ENCODE data around the gene INO80B.
A peak's percentile ranks its signal among the peaks of the same experiment; 100 is the strongest.

INO80B gene

DNA sequence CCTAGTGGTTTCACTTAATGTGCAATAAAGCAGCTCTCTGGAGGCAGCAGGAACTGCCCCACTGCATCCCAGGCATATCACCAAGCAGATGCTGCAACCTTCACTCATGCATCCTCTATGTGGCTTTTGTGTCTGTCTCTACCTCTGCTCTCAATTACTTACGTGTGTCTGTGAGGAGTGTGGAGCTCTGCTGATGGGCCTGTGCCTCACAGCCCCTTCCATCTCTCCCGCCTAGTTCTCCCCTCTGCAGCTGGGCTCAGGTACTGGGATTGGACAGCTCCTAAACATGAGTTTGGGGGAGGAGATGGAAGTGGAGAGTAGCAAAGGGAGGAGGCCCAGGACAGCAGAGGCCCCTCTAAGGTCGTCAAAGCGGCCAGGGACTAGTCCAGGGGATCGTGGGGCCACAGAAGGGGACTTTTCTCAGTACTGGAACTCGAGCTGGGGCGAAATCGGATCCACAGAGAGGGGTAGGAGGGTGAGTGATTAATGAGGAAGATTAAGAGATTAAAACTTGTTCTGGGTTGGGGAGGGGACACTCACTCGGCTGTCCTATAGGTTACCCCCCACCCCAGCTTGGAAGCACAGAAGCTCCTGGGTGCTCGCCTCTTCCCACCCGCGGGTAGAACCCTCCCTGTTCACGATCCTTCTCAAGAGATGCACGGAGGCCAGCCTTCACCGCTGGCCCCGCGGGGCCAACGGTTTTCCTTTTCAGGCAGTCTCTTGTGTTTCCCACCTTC lies 46.6 kb downstream of the INO80B start:
- FAIRE-seq, result no peak
- DNase-seq (ENCODE audit: insufficient read length), result no peak
- TF ChIP-seq TAF1 (IDR thresholded peaks at IDR 0.05; ENCODE audit: borderline replicate concordance, low read depth, low read length), result no peak
- no peak for TF ChIP-seq POLR2A (IDR thresholded peaks at IDR 0.05; ENCODE audit: low read depth, low read length)
- TF ChIP-seq POLR2AphosphoS5 (IDR thresholded peaks at IDR 0.05; ENCODE audit: low read depth, low read length), result no peak

DNA sequence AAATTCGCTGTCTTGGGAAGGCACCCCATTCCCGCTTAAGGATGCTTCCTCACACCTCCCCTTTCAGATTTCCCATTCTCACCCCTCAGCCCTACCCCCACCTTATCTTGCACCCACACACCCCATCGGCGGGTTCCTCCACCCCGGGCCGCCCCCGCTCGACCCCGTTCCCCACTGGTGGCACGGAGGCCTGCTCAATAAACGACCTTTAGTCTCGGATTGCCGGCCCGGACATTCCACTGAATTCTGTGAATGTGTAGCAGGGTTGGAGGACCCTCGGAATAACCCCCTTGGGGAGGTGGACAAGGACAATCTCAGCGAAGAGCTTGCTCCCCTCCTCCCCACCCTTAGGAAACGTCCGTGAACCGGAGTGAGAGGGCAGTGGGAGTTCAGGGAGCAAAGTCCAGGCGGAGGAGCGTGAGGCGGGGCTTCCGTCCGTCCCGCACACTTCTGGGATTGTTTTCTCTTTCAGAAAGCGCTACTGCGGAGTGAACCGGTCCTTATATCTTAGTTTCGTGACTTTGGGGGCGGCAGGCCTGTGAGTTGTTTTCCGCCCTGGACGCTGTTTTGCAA lies 47.3 kb downstream of the INO80B start:
- no peak for FAIRE-seq
- DNase-seq (ENCODE audit: insufficient read length), result no peak
- TF ChIP-seq POLR2AphosphoS5 (IDR thresholded peaks at IDR 0.05; ENCODE audit: low read depth, low read length), result no peak
- TF ChIP-seq TAF1 (IDR thresholded peaks at IDR 0.05; ENCODE audit: borderline replicate concordance, low read depth, low read length), result no peak
- no peak for TF ChIP-seq POLR2A (IDR thresholded peaks at IDR 0.05; ENCODE audit: low read depth, low read length)

DNA sequence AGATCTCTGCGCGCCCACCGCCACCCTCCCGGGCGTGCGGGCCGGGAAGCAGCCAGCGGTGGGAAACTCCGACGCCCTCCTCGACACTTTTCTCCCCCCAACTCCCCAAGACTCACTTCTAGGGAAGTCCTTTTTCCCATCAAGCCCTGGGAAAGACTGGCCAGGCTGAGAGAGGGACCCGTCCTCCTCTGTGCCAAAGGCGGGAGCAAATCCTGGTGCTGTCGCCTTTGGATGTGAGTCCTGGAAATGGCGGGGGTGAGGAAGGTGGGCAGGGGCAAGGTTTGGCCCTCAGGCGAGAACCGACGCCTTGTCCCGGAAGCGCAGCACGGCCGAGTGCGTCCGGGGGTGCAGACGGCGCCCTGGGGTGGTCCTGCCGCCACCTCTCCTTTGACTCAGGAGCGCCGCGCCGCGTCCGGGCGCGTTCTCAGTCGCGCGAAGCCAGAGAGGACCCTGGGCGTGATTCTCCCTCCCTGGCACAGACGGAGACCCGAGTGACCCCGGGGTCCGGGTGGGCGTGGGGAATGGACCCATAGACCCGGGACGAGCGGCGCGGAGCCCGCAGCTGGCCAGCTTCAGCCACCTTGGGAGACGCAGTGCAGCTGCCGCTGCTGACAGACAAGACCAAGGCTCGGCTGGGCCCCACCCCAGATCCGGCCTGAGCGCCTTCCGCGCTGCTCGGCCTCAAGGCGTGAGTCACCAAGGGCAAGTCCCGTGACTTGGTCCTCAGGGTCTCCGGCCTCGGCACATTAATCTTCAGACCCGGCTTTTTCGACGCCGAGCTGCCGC lies 48.0 kb downstream of the INO80B start:
- FAIRE-seq (peak; percentile 76), DNase-seq (ENCODE audit: insufficient read length) (peak; percentile 84)
- TF ChIP-seq POLR2A (IDR thresholded peaks at IDR 0.05; ENCODE audit: low read depth, low read length), result peak; percentile 58; the same call in 1 of the 2 replicates
- TF ChIP-seq POLR2AphosphoS5 (IDR thresholded peaks at IDR 0.05; ENCODE audit: low read depth, low read length), result no peak
- TF ChIP-seq TAF1 (IDR thresholded peaks at IDR 0.05; ENCODE audit: borderline replicate concordance, low read depth, low read length), result no peak

GRCh38 chr2:74503506-74504475 lies 48.9 kb downstream of the INO80B start:
- no peak for TF ChIP-seq POLR2A (IDR thresholded peaks at IDR 0.05; ENCODE audit: low read depth, low read length)
- TF ChIP-seq POLR2AphosphoS5 (IDR thresholded peaks at IDR 0.05; ENCODE audit: low read depth, low read length), result 0 out of 2 replicates have a peak, but pooled peaks have one; percentile 18
- no peak for DNase-seq (ENCODE audit: insufficient read length)
- FAIRE-seq, result no peak

- DNase-seq (ENCODE audit: insufficient read length) (no peak), FAIRE-seq (no peak)
- TF ChIP-seq POLR2A (IDR thresholded peaks at IDR 0.05; ENCODE audit: low read depth, low read length) (no peak), POLR2AphosphoS5 (IDR thresholded peaks at IDR 0.05; ENCODE audit: low read depth, low read length) (no peak), TAF1 (IDR thresholded peaks at IDR 0.05; ENCODE audit: borderline replicate concordance, low read depth, low read length) (no peak)
Observed at GRCh38 chr2:74504591-74504990, 49.7 kb downstream of the INO80B start.

GRCh38 chr2:74505448-74506246 lies 50.8 kb downstream of the INO80B start:
- TF ChIP-seq TAF1 (IDR thresholded peaks at IDR 0.05; ENCODE audit: borderline replicate concordance, low read depth, low read length) (no peak), POLR2A (IDR thresholded peaks at IDR 0.05; ENCODE audit: low read depth, low read length) (no peak), POLR2AphosphoS5 (IDR thresholded peaks at IDR 0.05; ENCODE audit: low read depth, low read length) (no peak)
- DNase-seq (ENCODE audit: insufficient read length) (no peak), FAIRE-seq (no peak)

GRCh38 chr2:74507145-74507925 lies 52.4 kb downstream of the INO80B start, which contains the start of gene PCGF1:
PCGF1 (minus strand) TSS chr2:74507695; CDS start chr2:74507668, 27 bp downstream.
- DNase-seq (ENCODE audit: insufficient read length) (peak; percentile 93), FAIRE-seq (peak; percentile 99)
- TF ChIP-seq POLR2A (IDR thresholded peaks at IDR 0.05; ENCODE audit: low read depth, low read length) (peak; percentile 87), TAF1 (IDR thresholded peaks at IDR 0.05; ENCODE audit: borderline replicate concordance, low read depth, low read length) (peak; percentile 83), POLR2AphosphoS5 (IDR thresholded peaks at IDR 0.05; ENCODE audit: low read depth, low read length) (peak; percentile 85)

Measured in GM12892 (cell line).